KMS-11 (cell line): Measurements from ENCODE around the gene BASP1.
"Not testable (repeated sequence)": the region's sequence is repeated elsewhere in the genome, so short reads cannot be mapped to it uniquely, and the experiment has no call there.

Experiments
- H2AFZ ChIP-seq: fragments of 200-600 bp; sonication (generic); 2 replicates; pipeline ENCODE4 v1.6.1; 2016; ENCODE audit warnings: antibody characterized with exemption, mixed run types, low read depth
- H3K27ac ChIP-seq: fragments of 200-600 bp; sonication (generic); 2 replicates; pipeline ENCODE4 v1.6.1; 2016; ENCODE audit warnings: mild to moderate bottlenecking, mixed run types
- H3K27me3 ChIP-seq: fragments of 200-600 bp; sonication (generic); 2 replicates; pipeline ENCODE4 v1.6.1; 2017; ENCODE audit warnings: mild to moderate bottlenecking, low read depth, mixed run types, moderate library complexity; ENCODE audit not compliant: insufficient read depth
- H3K36me3 ChIP-seq: fragments of 200-600 bp; sonication (generic); 2 replicates; pipeline ENCODE4 v1.6.1; 2017; ENCODE audit warnings: mild to moderate bottlenecking, mixed run types; ENCODE audit not compliant: insufficient read depth
- H3K4me1 ChIP-seq: fragments of 200-600 bp; sonication (generic); 2 replicates; pipeline ENCODE4 v1.6.1; 2016; ENCODE audit warnings: mild to moderate bottlenecking, low read depth, mixed run types; ENCODE audit not compliant: poor library complexity, severe bottlenecking
- H3K4me2 ChIP-seq: fragments of 200-600 bp; sonication (generic); 2 replicates; pipeline ENCODE4 v1.7.0; 2016; ENCODE audit warnings: mild to moderate bottlenecking, mixed run types
- H3K4me3 ChIP-seq: fragments of 200-600 bp; sonication (generic); IDR thresholded peaks from 2 replicates; pipeline ENCODE4 v1.6.1; 2017; ENCODE audit warnings: low read depth, low read length, mixed read lengths; ENCODE audit not compliant: insufficient read depth
- H3K79me2 ChIP-seq: fragments of 200-600 bp; sonication (generic); 2 replicates; pipeline ENCODE4 v1.6.1; 2016; ENCODE audit warnings: low read depth, mixed run types; ENCODE audit not compliant: insufficient read depth
- H3K9ac ChIP-seq: fragments of 200-600 bp; sonication (generic); 2 replicates; pipeline ENCODE4 v1.6.1; 2016; ENCODE audit warnings: mild to moderate bottlenecking, mixed run types
- H4K20me1 ChIP-seq: fragments of 200-600 bp; sonication (generic); 2 replicates; pipeline ENCODE4 v1.6.1; 2016; ENCODE audit warnings: mild to moderate bottlenecking, mixed run types; ENCODE audit not compliant: insufficient read depth
- TF ChIP-seq, protein P1 (sequence below): fragments of 200-600 bp; sonication (generic); conservative IDR thresholded peaks from 2 replicates; pipeline ENCODE4 v1.6.1; 2017; ENCODE audit warnings: low read depth, mild to moderate bottlenecking, antibody characterized with exemption, low read length, moderate library complexity, mixed read lengths

Gene BASP1

DNA sequence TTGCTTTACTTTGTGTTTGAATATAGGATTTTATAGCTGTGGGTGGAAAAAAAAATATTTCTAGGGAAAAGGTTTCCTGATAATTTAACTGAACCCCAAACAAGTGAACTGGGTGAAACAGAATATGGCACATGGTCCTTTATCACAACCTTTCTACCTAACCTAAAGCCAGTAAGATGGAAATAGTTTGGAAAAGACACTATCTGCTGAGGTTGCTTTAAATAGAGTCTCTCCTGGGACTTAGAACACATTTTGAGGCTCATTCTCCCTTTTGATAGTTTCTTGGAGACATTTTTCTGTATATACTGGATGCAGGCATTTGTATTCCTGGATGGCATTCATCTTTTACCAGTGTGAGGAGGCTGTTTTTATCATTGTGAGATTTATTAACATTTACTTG, 39.4 kb downstream of the BASP1 start:
- H3K36me3 ChIP-seq = no peaks in the 10 kb centered on the region
- TF ChIP-seq, protein P1, sequence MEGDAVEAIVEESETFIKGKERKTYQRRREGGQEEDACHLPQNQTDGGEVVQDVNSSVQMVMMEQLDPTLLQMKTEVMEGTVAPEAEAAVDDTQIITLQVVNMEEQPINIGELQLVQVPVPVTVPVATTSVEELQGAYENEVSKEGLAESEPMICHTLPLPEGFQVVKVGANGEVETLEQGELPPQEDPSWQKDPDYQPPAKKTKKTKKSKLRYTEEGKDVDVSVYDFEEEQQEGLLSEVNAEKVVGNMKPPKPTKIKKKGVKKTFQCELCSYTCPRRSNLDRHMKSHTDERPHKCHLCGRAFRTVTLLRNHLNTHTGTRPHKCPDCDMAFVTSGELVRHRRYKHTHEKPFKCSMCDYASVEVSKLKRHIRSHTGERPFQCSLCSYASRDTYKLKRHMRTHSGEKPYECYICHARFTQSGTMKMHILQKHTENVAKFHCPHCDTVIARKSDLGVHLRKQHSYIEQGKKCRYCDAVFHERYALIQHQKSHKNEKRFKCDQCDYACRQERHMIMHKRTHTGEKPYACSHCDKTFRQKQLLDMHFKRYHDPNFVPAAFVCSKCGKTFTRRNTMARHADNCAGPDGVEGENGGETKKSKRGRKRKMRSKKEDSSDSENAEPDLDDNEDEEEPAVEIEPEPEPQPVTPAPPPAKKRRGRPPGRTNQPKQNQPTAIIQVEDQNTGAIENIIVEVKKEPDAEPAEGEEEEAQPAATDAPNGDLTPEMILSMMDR = no peak
- no peaks in the 10 kb centered on the region for H3K79me2 ChIP-seq
- no peak overlapping the region for H3K4me3 ChIP-seq
- no peak overlapping the region for H3K27ac ChIP-seq
- H2AFZ ChIP-seq = no peak overlapping the region
- no peaks in the 10 kb centered on the region for H3K27me3 ChIP-seq
- no peaks in the 10 kb centered on the region for H4K20me1 ChIP-seq
- H3K4me2 ChIP-seq = no peak overlapping the region
- H3K9ac ChIP-seq = no peak overlapping the region
- H3K4me1 ChIP-seq = no peaks in the 10 kb centered on the region

DNA sequence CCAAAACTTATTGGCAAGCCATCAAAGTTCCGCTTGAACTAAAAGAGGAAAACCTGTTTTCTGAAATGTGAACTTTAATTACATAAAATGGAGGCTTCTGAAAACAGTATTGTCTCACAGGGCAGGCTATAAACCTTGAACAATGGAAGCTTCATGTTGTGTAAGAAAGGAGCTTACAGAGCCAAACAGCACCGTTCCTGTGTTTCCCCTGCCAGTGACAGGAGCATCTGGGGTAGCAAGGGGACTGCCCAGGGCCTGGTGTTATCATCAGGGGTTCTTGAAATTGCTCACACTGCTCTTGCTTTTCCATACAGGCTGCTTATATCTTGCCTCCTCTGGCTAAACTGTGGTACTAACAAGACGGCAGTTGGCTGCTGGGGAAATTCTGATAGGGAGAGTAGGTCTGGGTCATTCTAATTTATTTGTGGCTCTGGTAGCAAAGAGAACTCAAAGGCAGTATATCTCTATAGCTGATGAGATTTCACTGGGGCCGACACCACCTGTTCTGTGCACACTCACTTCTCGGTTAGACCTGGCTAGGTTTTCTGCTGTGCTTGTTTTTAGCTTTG, 40.4 kb downstream of the BASP1 start:
- no peaks in the 10 kb centered on the region for H3K4me1 ChIP-seq
- H2AFZ ChIP-seq = no peak overlapping the region
- no peak overlapping the region for H3K27ac ChIP-seq
- no peak overlapping the region for H3K4me3 ChIP-seq
- no peak overlapping the region for H3K4me2 ChIP-seq
- TF ChIP-seq, protein P1 = no peak
- no peaks in the 10 kb centered on the region for H4K20me1 ChIP-seq
- H3K79me2 ChIP-seq = no peaks in the 10 kb centered on the region
- no peaks in the 10 kb centered on the region for H3K36me3 ChIP-seq
- no peaks in the 10 kb centered on the region for H3K27me3 ChIP-seq
- H3K9ac ChIP-seq = no peak overlapping the region

DNA sequence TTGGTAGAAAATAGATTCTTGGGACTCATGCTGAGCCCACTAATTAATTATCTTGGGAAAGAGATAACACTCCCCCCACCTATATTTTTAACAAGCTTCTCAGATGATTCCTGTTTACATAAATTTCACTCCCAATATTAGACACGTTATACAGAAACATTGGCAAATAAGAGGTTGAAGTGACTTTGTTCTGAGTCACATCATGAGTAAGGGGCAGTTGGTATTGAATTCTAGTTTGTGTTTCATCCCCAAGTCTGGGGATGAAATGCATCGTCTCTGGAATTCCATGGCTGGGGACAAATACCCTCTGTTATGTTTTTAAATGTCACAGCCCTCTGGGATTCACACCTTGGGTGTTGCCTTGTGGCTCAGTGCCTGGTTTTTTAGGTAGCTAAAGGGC, 41.0 kb downstream of the BASP1 start:
- Histone ChIP-seq H3K9ac (no peak overlapping the region), H3K4me2 (no peak overlapping the region), H4K20me1 (no peaks in the 10 kb centered on the region), H2AFZ (no peak overlapping the region), H3K36me3 (no peaks in the 10 kb centered on the region; the same call in 1 of the 2 replicates), H3K4me3 (no peak overlapping the region), H3K4me1 (no peaks in the 10 kb centered on the region), H3K27me3 (no peaks in the 10 kb centered on the region), H3K27ac (no peak overlapping the region), H3K79me2 (no peaks in the 10 kb centered on the region)
- TF ChIP-seq, protein P1 = no peak

DNA sequence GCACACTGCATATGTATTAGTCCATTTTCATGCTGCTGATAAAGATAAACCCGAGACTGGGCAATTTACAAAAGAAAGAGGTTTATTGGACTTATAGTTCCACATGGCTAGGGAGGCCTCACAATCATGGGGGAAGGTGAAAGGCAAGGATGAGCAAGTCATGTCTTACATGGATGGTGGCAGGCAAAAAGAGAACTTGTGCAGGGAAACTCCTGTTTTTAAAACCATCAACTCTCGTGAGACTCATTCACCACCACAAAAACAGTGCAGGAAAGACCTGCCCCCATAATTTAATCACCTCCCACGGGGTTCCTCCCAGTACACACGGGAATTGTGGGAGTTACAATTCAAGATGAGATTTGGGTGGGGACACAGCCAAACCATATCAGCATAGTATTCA, 41.6 kb downstream of the BASP1 start:
- not testable (repeated sequence) for H3K36me3 ChIP-seq, H3K79me2 ChIP-seq, H3K4me2 ChIP-seq, H3K27ac ChIP-seq, H3K4me1 ChIP-seq, H3K27me3 ChIP-seq, H2AFZ ChIP-seq, H3K9ac ChIP-seq, H3K4me3 ChIP-seq, H4K20me1 ChIP-seq

DNA sequence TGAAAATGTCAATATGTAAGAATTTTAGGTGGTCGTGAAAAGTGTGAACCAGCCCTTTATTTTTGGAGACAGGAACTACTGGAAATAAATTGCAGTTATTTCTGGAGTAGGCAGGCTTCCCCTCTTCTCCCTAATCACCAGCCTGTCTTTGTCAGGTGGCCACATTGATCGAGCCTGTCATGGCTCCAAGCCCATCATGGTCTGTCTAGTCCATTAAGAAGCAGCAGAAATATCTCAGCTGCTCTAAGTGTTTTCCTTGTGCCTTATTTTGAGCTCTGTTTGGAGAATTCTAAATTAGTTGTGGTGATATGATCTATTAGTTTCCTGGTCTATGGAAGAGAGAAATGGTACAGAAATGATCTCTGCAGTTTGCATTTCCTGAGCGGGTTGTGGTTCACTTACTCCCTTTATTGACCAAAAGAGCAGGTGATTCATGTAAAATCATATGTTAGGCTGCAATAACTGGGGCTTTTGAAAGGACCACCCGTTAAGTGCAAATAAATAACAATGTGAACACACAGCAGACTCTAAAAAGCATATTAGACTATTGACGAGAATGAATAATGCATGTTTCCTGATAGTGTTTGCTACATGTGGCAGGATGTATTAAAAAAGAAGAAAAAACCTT, 42.3 kb downstream of the BASP1 start:
- H3K9ac ChIP-seq = no peak overlapping the region
- no peaks in the 10 kb centered on the region for H3K4me1 ChIP-seq
- TF ChIP-seq, protein P1 = no peak
- H3K4me3 ChIP-seq = no peak overlapping the region
- H3K4me2 ChIP-seq = no peak overlapping the region
- no peaks in the 10 kb centered on the region; the same call in 1 of the 2 replicates for H3K36me3 ChIP-seq
- H3K27me3 ChIP-seq = no peaks in the 10 kb centered on the region
- H2AFZ ChIP-seq = no peak overlapping the region
- no peaks in the 10 kb centered on the region for H4K20me1 ChIP-seq
- H3K79me2 ChIP-seq = no peaks in the 10 kb centered on the region
- no peak overlapping the region for H3K27ac ChIP-seq
